ENCODE measurements around the gene OFD1.

Gene OFD1

DNA sequence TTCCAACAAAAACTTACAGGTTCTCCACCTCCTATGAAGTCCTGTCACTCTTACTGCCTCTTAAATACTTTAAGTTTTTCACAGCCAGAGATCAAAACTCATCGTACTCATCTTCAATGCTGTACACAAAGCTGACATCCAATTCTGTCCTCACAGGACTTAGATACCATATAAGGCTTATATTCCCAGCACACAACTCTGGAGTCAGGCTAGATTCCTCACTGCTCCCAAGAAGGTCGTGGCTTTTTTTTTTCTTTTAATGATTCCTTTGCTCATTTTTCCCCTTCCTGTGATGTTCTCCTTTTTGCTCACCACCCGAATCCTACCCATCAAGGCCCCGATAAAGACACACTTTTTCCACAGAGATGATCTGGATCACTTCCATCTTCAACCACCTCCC lies 1.0 kb upstream of the OFD1 start:
- DNase-seq (ENCODE audit: low read depth in 2 of 2), result no peak
- TF ChIP-seq, protein P1, sequence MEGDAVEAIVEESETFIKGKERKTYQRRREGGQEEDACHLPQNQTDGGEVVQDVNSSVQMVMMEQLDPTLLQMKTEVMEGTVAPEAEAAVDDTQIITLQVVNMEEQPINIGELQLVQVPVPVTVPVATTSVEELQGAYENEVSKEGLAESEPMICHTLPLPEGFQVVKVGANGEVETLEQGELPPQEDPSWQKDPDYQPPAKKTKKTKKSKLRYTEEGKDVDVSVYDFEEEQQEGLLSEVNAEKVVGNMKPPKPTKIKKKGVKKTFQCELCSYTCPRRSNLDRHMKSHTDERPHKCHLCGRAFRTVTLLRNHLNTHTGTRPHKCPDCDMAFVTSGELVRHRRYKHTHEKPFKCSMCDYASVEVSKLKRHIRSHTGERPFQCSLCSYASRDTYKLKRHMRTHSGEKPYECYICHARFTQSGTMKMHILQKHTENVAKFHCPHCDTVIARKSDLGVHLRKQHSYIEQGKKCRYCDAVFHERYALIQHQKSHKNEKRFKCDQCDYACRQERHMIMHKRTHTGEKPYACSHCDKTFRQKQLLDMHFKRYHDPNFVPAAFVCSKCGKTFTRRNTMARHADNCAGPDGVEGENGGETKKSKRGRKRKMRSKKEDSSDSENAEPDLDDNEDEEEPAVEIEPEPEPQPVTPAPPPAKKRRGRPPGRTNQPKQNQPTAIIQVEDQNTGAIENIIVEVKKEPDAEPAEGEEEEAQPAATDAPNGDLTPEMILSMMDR (IDR thresholded peaks at IDR 0.05; ENCODE audit: low read depth, low read length), result no peak
- H3K4me3 ChIP-seq (replicated peaks in 1 of 2; ENCODE audit: low read depth in 2 of 2, low read length in 2 of 2), result peak overlapping the region; percentile 76

DNA sequence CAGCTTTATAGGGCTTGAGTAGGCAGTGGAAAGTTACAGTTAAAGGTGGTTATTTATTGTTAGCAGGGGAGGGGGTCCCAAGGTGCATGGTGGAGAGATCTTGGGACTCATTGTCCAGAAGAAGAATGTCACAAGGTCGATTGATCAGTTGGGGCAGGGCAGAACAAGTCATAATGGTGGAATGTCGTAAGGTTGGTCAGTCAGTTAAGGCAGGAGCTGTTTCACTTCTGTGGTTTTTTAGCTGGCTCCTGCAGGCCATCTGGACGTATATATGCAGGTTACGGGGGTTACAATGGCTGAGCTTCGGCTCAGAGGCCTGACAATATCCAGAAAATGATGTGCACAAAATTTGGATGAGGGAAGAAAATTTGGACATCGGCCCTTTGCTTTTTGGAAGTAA lies 7.1 kb downstream of the OFD1 start:
- DNase-seq (ENCODE audit: low read depth in 2 of 2), result no peak
- TF ChIP-seq, protein P1 (IDR thresholded peaks at IDR 0.05; ENCODE audit: low read depth, low read length), result no peak
- no peak overlapping the region for H3K4me3 ChIP-seq (replicated peaks in 1 of 2; ENCODE audit: low read depth in 2 of 2, low read length in 2 of 2)

DNA sequence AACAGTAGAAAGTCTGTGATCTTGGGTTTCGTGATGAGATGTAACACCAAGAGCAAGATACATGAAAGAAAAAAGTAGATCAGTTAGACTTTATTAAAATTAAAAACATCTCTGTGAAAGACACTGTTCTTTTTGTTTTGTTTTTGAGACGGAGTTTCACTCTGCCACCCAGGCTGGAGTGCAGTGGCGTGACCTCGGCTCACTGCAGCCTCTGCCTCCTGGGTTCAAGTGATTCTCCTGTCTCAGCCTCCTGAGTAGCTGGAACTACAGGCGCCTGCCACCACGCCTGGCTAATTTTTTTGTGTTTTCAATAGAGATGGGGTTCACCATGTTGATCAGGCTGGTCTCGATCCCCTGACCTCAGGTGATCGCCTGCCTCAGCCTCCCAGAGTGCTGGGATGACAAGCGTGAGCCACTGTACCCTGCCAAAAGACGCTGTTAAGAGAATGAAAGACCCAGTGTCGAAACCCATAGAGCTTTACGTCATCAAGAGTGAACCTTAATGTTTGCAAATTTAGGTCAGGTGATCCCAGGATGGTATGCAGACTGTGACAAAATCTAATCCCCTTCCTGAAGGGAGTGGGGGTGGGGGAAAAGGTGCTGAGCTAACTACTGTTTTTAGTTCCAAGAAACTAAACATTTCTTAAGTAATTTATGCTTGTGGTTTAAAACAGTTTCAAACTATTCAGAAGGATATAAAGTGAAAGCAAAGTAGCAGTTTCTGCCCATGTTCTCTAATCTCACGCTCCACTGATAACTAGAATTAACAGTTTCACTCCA lies 8.0 kb downstream of the OFD1 start:
- H3K4me3 ChIP-seq (replicated peaks in 1 of 2; ENCODE audit: low read depth in 2 of 2, low read length in 2 of 2), result no peak overlapping the region
- TF ChIP-seq, protein P1 (IDR thresholded peaks at IDR 0.05; ENCODE audit: low read depth, low read length), result no peak
- peak in 1 of 2 donors; percentile 14 for DNase-seq (ENCODE audit: low read depth in 2 of 2)

DNA sequence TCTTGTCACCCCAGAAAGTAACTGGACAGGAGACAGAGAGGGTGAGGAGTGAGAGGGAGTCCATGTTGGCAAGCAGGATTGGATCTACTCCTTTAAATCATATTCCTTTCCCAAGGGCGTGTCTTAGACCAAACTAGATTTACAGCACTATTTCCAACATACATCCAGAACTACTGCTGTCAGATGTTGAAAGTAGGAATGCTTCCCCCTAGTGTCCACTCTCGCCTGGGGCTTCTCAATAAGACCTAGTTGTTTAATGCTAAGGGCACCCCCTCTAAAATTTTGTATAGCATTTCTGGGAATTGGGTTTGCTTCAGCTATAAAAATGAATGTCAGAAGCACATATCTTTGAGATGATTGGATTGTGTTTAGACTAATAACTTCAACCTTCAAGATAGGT lies 13.3 kb downstream of the OFD1 start:
- DNase-seq (ENCODE audit: low read depth in 2 of 2), result peak in 1 of 2 donors; percentile 78
- H3K4me3 ChIP-seq (replicated peaks in 1 of 2; ENCODE audit: low read depth in 2 of 2, low read length in 2 of 2), result no peak overlapping the region

DNA sequence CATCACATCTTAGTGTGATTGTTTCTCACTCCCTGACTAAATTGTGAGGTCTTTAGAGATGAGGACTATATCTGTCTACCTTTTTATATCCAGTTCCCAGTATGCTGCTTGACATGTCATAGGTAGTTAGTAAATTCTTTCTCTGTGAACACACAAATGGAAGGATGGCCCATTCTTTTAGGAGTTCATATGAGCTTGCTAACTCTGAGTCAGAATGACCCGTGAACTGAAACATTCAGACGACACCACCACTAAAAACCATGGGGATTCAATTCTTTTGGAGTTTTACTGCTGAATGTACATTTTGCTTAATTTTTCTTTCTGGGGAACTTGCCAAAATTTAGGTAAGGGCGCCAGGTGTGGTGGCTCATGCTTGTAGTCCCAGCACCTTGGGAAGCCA lies 13.9 kb downstream of the OFD1 start:
- TF ChIP-seq, protein P1 (IDR thresholded peaks at IDR 0.05; ENCODE audit: low read depth, low read length), result no peak
- H3K4me3 ChIP-seq (replicated peaks in 1 of 2; ENCODE audit: low read depth in 2 of 2, low read length in 2 of 2), result no peak overlapping the region
- DNase-seq (ENCODE audit: low read depth in 2 of 2), result peak in 1 of 2 donors; percentile 39

More for the DNA sequence above, 13.3 kb downstream of the OFD1 start:
- TF ChIP-seq, protein P1 (IDR thresholded peaks at IDR 0.05; ENCODE audit: low read depth, low read length), result peak; percentile 52

DNA sequence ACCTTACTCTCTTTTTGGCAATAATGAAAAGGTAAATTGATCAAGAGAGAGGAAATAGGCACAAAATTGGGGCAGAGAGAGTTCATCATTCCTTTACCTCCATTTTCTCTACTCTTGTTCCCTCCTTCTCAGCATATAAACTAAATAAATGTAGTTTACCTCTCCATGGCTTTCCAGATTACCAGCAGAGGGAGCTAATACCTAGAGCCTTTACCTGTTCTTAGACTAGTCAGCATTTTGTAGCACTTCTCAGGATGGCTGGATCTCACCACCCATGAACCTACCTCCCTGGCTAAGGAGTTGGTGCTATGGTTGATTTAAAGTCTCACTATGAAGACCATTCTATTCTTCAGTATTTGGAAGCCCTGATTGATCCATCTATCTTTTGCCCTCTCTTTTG lies 15.7 kb downstream of the OFD1 start:
- TF ChIP-seq, protein P1 (IDR thresholded peaks at IDR 0.05; ENCODE audit: low read depth, low read length), result peak; percentile 43
- H3K4me3 ChIP-seq (replicated peaks in 1 of 2; ENCODE audit: low read depth in 2 of 2, low read length in 2 of 2), result no peak overlapping the region
- peak; percentile 63 to 67 for DNase-seq (ENCODE audit: low read depth in 2 of 2)
